ENCODE measurements around the gene GSE1.

GSE1 gene

DNA sequence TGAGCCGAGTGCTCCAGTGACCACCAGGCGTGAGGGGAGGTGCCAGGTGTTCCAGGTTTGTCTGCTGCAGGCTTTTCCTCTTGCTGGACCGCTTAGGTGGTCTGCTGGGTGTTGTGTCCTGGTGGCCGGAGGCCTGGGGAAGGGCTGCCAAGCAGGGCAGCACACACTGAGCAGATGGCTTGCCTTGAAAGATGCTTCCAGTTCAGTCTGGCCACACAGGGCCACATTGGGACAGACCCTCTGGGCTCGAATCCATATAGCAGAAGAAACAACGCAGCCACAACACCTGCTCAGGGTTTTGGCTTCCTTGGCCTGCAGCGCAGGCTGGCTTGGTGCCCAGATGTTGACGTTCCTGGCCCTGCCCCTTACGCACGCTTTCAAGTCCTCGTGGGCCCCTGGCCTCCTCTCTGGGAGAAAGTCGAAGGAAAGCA is 50.8 kb downstream of the GSE1 start:
- no peak for DNase-seq

GRCh38 chr16:85664580-85665372 is 51.7 kb downstream of the GSE1 start:
- no peak for DNase-seq

GRCh38 chr16:85665373-85665740 is 52.2 kb downstream of the GSE1 start:
- no peak for DNase-seq

DNA sequence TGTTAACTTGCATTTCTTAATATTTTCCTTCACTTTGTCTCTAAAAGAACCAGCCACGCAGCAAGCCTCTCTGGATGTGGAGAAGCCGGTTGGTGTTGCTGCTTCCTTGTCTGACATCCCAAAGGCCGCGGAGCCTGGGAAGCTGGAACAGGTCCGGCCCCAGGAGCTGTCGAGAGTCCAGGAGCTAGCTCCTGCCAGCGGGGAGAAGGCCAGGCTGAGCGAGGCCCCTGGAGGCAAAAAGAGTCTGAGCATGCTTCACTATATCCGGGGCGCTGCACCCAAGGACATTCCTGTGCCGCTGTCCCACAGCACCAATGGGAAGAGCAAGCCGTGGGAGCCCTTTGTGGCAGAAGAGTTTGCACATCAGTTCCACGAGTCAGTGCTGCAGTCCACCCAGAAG is 52.8 kb downstream of the GSE1 start:
- no peak for DNase-seq

- DNase-seq = no peak
Observed at GRCh38 chr16:85667261-85667660, 54.1 kb downstream of the GSE1 start.

DNA sequence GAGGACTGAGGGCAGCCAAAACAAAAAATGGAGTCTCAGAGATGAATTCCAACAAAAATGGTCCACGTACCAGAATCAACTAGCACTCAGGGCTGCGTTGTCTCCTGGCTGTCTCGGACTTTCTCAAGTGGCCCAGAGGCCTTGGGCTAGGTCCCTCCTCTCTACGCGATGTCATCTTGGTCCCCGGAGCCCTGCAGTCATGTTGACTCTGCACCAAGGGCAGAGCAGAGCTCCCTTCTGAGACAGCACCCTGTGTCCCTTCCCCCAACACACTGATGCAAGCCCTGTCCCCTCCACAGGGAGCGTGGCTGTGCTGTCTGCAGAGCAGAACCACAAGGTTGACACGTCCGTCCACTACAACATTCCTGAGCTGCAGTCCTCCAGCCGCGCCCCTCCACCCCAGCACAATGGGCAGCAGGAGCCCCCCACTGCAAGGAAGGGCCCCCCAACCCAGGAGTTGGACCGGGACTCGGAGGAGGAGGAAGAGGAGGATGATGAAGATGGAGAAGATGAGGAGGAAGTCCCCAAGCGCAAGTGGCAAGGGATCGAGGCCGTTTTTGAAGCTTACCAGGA is 54.8 kb downstream of the GSE1 start:
- no peak for DNase-seq

DNA sequence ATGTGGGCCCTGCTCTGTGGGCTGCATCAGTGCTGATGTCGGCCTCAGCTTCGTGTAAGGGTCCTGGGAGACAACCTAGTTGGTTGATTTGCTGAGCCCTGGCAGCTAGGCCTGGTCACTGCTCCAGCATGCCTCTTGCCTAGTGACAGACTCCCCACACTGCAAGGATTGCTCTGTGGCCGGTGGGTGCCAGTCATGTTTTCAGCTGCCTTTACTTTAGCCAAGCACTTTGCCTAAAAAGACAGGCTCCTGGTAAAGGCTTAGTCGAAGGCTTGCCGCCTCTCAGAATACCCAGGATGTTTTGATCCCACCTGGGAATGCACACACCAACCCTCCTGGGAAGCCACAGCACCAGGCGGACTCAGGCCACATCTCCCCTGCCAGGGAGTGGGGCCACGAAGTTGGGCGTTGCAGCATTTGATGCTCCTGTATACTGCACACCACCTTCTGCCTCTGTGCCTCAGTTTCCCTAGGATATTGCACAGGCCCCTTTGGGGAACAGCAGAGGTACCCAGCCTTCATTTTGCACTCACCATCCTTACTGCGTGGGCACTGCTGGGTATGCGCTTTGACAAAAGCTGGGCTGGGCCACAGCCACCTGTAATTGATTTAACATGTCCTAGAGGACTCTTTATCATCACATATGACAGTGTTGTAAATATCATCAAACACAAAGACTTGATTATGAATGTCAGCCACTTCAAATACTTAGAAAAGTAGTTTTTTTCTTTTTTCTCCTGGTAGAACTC is 55.7 kb downstream of the GSE1 start:
- no peak for DNase-seq

- DNase-seq = no peak
Observed at GRCh38 chr16:85670840-85671239, 57.7 kb downstream of the GSE1 start.

- DNase-seq = no peak
Observed at GRCh38 chr16:85673529-85674417, 60.7 kb downstream of the GSE1 start.

DNA sequence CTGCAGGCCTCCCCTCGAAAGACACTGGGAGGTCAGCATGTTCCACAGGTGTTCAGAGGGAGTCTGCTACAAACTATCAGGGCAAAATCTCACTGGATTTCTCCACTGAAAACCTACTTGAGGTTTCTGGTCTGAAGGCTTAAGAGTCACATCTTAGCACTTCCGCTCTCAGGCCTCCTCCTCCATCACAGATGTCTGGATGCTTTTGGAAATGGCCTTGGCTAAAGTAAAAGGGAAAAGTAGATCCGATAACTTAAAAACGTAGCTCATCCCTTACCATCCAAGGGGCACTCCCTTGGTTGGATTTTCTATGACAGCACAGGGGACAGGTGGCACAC is 61.3 kb downstream of the GSE1 start:
- DNase-seq = no peak

GRCh38 chr16:85674828-85675227 is 61.7 kb downstream of the GSE1 start:
- DNase-seq = no peak

GRCh38 chr16:85675251-85675874 is 62.2 kb downstream of the GSE1 start:
- no peak for DNase-seq

GRCh38 chr16:85676466-85676865 is 63.3 kb downstream of the GSE1 start:
- DNase-seq = no peak

- DNase-seq = no peak
Observed at GRCh38 chr16:85677383-85677967, 64.4 kb downstream of the GSE1 start.

- no peak for DNase-seq
Observed at GRCh38 chr16:85678016-85678415, 64.9 kb downstream of the GSE1 start.

GRCh38 chr16:85678821-85679220 is 65.7 kb downstream of the GSE1 start:
- DNase-seq = no peak

DNA sequence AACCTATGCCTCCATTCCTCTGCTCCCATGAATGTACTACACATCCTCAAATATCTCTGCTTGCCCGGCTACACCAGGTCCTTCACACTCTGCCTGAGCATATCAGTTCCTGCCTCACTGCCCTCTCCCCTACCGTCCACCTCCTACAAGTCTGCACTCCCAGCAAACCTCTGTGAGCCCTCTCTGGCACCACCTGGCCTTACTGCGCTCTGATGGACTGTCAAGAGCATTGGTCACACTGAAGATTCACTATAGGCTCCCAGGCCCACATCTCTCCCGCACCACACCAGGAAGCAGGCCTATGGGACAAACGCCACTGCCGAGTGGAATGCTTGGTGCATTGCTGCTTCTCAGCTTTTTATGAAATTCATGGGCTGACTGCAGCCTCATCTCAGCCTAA is 66.7 kb downstream of the GSE1 start:
- DNase-seq = no peak

DNA sequence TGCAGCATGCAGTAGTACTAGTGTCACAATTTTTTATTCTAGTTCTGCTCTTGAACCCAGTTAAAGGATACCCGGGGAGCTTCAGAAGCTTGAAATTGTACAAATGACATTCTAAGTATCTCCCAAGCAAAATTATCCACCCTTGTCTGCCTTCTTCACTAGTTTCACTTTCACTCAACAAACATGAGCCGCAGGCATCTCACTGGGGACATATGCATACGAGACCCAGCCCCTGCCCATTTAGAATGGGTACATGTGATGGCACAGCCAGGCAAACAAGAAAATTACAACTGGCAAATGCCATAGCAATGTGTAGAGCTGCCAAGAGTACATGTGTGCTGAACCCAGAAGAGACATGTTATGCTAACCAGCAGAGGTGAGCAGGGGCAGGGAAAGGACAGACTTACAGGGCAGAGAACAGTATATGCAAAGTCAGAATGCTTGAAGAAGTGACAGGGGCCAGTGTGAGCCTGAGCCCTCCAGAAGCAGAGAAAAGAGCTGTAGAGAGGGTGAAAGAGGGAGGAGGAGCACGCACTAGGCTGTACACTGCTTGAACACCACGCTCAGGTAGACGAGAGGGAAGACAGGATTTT is 67.3 kb downstream of the GSE1 start:
- no peak for DNase-seq

DNA sequence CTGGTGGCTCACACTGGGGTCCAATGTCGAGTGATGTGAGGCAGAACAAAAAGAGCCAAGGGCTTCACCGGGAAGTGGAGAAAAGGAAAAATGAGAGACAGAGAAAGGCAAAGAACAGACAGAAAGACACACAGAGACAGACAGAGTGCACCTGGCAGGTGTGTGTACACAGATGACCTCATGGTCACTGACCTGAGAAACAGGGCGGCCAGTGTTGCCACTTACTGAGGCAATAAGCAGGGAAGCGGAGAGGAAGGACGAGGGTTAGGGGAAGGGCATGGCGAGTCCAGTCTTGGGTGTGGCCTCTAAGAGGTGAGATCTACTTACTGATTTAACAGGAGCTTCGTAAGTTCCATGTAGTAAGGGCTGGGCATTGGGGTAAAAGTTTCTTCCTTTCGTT is 68.1 kb downstream of the GSE1 start:
- DNase-seq = no peak

GRCh38 chr16:85682516-85682915 is 69.4 kb downstream of the GSE1 start:
- DNase-seq = no peak

GRCh38 chr16:85683363-85683762 is 70.2 kb downstream of the GSE1 start:
- DNase-seq = no peak

- no peak for DNase-seq
Observed at GRCh38 chr16:85685251-85685650, 72.1 kb downstream of the GSE1 start.
